HG03159 (cell line): Measurements from ENCODE around the gene JAKMIP2.
A peak's percentile ranks its signal among the peaks of the same experiment; 100 is the strongest.
"Not testable (repeated sequence)": the region's sequence is repeated elsewhere in the genome, so short reads cannot be mapped to it uniquely, and the experiment has no call there.

ENCODE experiments used
- ATAC-seq: cut with Tn5 transposase; IDR thresholded peaks from one replicate; pipeline ENCODE4 v1.9.1; 2021; ENCODE audit warnings: mild to moderate bottlenecking, moderate library complexity; ENCODE audit not compliant: unreplicated experiment

The JAKMIP2 gene

DNA sequence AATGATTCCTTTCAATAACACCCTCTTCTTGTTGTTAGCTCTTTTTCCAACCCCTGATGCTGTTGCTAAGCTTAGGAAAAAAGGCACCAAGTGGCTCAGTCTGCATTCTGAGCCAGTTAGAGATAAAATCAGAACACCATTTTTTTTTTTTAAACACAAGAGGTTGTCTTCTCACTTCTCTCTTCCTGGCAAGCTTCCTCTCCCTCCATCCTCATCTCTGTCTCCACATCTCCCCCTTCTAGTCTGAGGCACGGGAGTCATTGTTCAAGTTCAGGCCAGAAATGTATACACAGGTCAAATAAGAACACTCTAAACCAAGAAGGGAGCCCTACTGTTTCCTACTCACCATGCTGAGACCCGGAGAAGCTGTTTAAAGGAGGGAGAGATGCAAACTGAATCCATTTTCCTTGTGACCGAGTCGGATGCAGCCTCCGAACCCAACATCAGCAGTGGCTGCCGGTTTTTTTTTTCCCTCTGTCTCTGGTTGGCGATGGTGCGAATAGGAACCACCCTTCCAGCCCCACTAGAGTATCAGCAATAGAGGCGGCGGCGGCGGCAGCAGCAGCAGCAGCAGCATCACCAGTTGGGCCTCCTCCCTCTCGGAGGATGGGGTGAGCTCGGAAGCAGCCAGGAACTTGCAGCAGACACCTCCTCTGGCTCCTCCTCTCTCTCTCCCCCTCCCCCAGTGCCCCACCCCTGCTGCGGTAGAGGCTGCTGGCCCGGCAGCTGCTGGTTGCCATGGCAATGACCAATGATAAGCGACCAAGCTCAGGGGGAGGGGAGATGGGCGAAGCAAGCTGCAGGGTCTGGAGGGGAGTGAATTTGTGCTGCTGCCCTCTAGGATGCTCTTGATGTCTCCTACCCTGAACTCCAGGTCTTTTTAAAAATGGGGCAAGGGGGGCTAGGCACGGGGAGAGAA lies at the start of gene JAKMIP2:
TSS of gene JAKMIP2 (minus strand) at position 619 of the 919 bp plus-strand sequence. CDS start 110,922 bp downstream, outside the sequence.
- peak; percentile 89 for ATAC-seq

DNA sequence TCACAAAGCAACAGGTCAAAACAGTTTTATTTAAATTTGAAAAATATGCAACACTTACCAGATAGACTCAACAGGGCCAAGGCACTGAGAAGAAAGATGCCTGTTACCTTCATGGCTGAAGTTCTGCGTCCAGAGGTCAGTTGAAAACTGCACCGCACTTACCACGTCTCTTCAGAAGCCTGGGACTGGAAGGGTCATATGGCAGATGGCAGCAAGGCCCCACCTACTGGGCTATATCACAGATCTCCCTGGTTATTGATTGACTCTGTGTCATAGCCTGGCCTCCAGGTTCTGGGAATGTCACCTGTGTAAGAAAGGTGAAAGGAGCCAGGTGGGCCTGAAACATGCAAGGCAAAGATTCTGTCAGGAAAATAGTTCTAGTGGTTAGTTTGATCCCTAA lies 48.9 kb upstream of the JAKMIP2 start, which contains the start of gene SPINK1:
TSS of gene SPINK1 (minus strand) at position 207 of the 400 bp plus-strand sequence. CDS start at position 113, 94 bp downstream.
- ATAC-seq: no peak

DNA sequence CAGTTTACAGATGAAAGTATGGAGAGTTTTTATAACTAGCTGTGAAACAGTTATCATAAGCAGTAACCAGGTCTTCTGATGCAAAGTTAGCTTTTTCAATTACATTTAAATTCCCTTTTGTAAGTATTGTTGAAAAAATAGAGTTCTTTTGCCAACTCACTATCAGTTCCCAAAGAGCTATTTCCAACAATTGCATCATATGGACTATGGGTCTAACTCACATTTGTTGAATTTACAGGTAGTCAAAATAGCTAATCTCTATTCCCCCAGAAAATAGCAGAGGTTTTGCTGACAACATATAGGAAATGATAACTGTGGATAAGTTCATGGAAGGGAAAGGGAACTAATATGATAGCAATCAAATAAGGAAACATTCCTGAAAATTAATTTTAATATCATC lies 47.5 kb upstream of the JAKMIP2 start:
- no peak for ATAC-seq

DNA sequence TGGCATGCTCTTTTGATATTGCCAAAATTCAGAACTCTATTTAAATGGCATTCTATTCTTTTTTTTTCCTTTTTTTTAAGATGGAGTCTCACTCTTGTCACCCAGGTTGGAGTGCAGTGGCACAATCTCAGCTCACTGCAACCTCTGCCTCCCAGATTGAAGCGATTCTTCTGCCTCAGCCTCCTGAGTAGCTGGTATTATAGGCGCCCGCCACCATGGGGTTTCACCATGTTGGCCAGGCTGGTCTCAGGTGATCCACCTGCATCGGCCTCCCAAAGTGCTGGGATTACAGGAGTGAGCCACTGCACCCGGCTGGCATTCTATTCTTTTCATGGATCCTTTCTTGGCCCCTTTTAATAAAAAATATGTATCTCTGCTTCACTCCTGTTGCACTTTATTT lies 44.5 kb upstream of the JAKMIP2 start:
- not testable (repeated sequence) for ATAC-seq

DNA sequence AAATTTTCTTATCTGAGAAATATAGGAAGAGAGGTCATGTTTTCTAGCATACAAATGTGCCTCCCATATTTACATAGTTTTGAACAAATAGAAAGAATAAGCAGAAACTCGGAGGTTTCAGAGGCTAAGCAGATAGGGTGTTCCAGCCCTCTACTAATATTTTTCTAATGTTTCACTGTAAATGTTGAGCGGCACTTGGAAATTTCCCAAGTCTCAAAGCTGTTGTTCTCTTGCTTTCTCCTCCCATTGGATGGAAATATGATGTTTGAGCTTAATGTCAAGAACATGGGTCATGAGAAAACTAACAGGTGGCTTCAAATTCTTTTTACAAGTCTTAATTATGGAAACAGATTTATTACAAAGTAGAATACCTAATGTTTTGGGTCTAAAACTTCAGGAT lies 43.8 kb upstream of the JAKMIP2 start:
- no peak for ATAC-seq

DNA sequence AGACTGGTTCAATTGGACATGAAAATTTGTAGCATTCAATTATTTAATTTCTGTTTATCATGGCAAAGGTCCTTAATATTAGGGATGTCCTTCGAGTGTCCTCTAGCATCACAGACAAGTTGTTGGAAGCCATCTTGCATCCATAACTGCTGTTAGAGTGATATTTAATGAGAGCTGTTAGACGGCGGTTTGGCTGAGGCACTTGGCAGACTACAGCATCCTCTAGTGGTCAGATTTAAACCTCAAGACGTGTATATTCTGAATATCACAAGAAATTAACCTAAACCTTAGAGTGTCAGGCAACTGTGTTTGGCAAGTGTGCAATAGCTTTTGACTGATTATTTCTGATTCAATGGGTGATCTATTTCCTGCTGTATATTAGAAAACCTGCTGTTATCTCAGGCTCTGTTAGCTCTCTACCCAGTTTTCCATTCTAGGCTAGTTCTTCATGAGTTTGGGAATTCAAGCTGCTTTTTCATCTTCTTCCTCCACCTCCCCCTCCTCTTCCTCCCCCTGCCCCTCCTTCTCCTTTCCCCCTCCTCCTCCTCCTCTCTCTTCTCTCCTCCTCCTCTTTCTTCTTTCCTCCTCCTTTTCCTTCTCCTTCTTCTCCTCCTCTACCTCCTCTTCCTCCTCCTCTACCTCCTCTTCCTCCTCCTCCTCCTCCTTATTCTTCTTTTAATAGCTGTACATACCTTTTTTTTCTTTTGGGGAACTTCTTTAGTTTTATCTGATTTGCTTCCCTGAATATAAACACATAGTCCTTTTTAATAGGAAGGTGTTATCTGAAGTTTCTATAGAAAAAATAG lies 40.4 kb upstream of the JAKMIP2 start:
- ATAC-seq: peak; percentile 92

DNA sequence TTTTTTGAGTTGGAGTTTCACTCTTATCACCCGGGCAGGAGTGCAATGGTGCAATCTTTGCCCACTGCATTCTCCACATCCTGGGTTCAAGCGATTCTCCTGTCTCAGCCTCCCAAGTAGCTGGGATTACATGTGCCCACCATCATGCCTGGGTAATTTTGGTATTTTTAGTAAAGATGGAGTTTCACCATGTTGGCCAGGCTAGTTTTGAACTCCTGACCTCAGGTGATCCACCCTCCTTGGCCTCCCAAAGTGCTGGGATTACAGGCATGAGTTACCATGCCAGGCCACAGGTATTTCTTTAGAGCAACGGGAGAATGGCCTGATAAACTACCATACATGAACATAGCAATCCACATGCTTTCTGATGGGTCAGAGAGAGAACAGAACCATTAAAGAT lies 39.7 kb upstream of the JAKMIP2 start:
- peak; percentile 13 for ATAC-seq

DNA sequence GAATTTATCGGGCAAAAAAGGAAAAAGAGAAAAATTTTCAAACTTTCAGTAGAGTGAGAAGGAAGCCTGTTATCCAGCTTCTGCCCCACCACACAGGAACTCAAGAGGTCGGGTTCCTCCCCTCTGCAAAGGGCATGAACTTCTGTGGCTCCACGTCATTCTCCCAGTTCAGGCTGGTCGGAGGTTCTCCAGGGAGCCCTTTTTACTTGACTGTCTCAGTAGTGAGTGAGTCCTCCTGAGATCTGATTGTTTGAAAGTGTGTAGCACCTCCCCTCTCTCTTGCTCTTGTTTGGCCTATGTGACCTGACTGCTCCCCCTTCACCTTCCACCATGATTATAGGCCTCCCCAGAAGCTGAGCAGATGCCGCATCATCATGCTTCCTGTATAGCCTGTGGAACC lies 39.2 kb upstream of the JAKMIP2 start:
- ATAC-seq: no peak

DNA sequence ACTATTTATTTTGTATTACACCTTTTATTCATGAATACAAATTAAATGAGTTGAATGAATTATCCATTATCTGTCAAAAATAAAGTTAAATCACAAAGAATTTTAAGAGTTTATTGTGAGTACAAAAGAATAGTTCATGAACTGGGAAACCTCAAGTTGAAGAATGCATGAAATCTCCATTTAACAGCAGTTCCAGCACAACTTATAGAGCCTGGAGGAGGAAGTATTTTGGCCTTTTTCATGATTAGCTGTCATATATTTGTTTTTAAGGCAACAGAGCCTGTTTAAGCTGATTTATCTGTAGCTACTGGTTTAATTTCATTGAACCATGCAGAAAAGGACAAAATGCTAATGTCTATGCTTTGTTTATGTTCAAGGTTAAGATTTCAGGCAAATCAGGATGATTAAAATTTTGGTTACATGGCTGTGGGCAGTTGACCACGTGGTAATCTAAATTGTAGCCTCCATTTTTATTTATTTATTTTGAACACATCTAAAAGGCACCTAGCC lies 36.8 kb upstream of the JAKMIP2 start:
- ATAC-seq: no peak

DNA sequence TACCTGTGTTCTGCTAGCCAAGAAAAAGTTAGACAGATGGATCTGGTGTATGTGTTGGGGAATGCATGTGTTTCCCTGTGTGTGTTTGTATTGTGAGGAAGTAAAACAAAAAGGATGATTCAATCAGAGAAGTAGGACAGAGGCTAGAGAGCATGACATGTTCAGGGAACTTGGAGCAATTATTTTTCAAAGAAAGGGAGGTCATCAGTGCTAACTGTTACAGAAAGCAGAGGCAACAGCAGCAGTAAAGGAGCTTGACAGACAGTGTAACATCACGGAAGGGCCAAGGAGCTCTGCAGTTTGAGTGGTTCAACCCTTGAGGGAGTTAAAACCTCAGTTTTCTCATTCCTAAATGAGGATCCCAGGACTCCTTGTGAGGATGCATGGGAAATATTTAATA lies 35.8 kb upstream of the JAKMIP2 start:
- no peak for ATAC-seq

DNA sequence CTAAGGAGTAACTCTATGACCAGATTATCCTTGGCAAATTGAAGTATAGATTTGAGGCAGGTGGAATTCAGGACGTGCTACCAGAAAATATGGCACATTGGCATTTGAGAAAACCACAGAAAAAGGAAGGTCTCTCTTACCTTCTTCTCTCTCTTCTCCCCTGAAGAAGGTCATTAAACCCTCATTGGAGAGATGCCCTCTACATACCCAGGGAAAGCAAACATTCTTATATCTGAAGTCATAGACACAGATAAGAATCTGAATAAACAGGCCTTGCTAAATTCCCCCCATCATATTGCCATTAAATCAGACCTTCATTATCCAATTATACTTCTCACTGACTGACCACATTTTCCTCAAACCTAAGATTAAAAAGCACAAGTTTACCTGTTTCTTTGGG lies 31.2 kb upstream of the JAKMIP2 start:
- ATAC-seq: no peak

DNA sequence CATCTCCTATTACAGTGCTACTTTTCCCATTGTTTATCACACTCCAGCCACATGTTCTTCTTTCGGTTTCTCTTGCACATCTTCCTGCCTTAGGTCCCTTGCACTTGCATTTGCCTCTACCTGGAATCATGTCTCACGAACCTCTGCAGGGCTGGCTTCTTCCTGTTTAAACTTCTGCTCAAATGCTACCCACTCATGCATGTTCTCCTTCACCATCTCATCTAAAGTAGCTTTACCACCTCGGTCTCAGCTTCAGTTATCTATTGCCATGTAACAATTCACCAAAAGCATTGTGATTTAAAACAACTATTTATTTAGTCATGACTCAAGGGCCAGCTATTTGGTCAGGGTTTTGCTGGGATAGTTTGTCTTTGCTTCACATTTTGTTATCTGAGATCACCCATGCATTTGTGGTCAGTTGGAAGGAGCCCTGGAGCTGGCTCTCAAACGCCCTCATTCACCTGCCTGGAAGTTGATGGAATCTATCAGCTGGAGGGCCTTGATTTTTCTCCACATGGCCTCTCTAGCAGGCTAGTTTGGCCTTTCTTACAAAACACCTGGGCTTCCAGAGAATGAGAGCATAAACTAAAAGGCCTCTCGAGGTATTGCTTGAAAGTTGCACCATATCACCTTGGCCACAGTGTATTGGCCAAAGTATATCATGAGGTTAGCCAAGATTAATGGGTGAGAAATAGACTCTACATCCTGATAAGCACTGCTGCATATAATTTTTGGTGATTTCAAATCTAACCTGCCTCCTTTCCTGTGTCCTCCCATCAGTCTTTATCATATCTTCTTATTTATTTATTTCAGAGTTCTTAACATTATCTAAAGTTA lies 27.5 kb upstream of the JAKMIP2 start:
- ATAC-seq: no peak

DNA sequence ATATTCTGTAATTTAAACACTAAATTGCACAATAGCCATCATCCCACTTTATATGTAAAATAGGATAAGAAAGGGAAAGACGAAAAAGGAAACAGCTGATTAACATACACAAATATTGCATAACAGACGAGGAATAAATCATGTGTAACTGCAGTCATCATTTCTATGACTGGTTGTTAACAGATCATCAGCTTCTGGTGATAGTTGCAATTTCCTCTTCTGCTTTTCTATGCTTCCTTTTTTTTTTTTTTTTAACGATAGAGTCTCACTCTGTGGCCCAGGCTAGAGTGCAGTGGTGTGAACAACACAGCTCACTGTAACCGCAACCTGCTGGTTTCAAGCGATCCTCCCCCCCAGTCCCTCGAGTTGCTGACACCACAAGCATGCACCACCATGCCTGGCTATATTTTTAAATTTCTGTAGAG lies 22.5 kb upstream of the JAKMIP2 start:
- ATAC-seq: peak; percentile 90

DNA sequence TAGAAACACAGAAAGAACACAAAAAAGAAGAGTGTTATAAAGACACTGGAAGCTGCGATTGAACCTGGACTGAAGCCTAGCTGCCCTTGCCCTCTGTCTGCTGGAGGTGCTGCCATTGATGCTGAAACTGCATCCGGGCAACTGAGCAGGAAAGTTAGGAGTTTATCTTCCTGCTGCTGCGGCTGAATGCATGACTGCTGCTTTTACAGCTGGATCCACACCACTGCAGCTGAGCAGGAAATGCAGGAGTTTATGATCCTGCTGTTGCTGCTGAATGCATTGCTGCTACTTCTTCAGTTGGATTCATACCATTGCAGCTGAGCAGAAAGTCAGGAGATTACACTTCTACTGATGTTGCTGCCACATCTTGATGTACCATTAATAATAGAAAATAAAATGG lies 21.8 kb upstream of the JAKMIP2 start:
- ATAC-seq: no peak

DNA sequence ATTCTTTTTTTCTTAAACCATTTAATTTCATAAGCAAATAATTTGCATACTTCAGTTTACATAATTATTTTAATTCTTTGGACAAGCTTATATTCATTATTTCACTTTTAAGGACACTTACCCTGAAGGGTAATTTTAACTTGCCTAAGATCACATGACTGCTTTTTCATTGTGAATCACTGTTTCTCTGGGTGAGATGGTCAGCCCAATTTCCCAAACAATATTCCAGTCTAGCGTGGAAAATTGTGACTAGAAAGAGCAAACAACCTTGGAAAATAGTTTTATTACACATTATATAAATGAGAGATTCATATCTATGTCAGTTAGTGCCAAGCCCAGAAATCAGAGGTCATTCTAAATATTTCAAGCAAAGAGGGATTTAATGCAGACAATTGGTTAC lies 21.4 kb upstream of the JAKMIP2 start:
- ATAC-seq: no peak

DNA sequence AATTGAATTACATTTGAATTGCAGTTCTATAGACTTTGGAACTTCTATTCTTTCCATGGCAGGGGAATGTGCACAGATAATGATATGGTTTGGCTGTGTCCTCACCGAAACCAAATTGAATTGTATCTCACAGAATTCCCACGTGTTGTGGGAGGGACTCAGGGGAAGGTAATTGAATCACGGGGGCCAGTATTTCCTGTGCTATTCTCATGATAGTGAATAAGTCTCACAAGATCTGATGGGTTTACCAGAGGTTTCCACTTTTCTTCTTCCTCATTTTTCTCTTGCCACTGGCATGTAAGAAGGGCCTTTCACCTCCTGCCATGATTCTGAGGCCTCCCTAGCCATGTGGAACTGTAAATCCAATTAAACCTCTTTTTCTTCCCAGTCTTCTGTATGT lies 20.6 kb upstream of the JAKMIP2 start:
- ATAC-seq: not testable (repeated sequence)

DNA sequence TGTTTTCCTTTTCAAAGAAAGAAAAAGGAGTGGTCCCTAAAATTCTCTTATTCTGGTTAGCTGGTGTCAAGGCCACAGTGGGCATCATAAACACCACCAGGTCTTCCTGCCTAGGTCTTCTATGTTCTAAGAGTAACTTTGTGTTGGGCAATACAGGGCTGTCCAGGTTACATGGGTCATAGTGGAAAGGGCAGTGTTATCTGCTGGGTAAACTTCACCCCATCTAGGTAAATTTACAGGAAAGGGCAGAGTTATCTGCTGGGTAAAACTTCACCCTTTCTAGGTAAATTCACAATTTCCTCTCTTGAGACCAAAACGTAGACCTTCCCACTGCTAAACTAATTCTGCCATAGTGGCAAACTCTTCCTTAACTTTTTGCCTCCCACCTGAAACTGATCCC lies 18.9 kb upstream of the JAKMIP2 start:
- ATAC-seq: no peak

DNA sequence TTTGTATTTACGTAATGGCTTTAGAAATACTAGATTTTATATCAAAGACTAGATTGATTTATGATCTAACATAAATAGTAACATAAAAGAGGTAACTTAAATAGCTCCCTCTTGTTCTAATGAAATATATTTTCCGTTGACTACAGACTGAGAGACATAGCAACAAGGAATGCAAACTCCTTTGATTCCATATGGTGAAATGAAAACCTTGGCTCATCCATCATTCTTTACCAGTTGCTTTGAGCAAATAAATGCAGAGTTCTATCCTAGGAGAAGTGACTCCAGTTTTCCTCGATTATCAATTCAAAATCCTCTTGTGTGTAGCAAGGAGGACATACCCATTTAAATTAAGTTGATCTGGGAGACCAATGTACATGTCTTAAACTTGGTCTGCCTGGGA lies 18.0 kb upstream of the JAKMIP2 start:
- no peak for ATAC-seq

DNA sequence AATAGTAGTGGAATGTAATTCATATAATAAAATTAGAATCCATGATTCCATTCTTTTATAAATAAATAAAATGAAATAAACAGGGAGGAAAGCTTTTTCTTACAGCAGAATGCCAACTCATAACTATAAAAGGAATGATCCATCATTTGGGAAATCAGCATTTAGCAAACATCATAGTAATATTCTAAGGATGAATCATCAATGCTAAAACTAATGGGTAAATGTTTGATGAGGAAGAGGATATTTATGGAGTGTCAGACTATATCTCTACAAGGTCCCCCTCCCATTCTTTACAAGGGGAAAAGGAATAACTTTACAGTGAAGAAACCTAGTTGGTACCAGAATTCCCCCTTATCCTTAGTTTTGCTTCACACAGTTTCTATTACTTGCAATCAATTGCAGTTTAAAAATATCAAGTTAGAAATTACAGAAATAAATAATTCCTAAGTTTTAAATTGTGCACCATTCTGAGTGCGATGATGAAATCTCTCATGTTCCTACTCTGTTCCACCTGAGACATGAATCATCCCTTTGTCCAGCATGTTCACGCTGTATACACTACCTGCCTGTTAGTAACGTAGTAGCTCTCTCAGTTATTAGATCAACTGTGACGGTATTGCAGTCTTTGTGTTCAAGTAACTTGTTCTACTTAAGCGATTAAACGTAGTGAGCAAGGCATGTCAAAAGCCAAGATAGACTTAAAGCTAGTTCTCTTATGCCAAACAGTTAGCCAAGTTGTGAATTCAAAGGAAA lies 14.2 kb upstream of the JAKMIP2 start:
- no peak for ATAC-seq

DNA sequence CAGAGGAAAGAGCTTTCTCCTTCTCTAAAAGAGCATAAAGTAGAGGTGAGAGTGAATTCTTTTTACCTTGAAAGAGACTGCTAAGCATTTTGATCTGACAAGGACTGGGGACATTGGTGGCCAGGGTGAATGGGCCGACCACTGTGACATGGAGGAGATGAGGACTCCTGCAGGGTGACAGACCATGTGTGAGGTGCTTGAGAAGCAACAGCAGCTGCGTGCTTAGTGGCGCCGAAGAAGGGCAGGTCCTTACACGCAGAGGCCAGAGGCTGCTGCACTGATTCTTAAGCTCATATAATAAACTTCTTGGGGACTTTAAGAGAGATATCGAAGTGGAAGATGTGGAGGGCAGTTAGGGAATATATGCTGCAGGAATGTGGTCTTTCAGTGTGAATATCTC lies 8.7 kb upstream of the JAKMIP2 start:
- ATAC-seq: no peak
